Measurements from ENCODE around the gene CFAP74. TPM values are rescaled to one million over a fixed set of nuclear protein-coding genes. Genes with fewer than 3 reads are reported as not detected.

Gene CFAP74
- total RNA-seq, 1 experiment from 2014 or later: not detected

DNA sequence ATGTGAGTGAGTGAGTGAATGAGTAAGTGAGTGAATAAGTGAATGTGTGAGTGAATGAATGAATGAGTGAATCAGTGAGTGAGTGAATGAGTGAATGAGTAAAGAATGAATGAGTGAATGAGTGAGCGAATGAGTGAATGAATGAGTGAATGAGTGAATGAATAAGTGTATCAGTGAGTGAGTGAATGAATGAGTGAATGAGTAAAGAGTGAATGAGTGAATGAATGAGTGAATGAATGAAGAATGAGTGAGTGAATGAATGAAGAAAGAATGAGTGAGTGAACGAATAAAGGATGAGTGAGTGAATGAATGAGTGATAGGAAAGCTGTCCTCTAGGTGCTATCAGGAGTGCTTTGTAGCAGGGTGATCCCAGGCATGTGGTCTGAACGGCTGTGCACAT lies 35.7 kb downstream of the CFAP74 start:
- BruUV-seq (replicated peaks): no TSS peak
- TF ChIP-seq, protein P1, sequence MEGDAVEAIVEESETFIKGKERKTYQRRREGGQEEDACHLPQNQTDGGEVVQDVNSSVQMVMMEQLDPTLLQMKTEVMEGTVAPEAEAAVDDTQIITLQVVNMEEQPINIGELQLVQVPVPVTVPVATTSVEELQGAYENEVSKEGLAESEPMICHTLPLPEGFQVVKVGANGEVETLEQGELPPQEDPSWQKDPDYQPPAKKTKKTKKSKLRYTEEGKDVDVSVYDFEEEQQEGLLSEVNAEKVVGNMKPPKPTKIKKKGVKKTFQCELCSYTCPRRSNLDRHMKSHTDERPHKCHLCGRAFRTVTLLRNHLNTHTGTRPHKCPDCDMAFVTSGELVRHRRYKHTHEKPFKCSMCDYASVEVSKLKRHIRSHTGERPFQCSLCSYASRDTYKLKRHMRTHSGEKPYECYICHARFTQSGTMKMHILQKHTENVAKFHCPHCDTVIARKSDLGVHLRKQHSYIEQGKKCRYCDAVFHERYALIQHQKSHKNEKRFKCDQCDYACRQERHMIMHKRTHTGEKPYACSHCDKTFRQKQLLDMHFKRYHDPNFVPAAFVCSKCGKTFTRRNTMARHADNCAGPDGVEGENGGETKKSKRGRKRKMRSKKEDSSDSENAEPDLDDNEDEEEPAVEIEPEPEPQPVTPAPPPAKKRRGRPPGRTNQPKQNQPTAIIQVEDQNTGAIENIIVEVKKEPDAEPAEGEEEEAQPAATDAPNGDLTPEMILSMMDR (IDR thresholded peaks at IDR 0.05; ENCODE audit: unreplicated experiment): no peak
- peaks cover 4% of the 10 kb centered on the region for H3K36me3 Mint-ChIP-seq (ENCODE audit: insufficient read depth, unreplicated experiment)
- H3K27me3 Mint-ChIP-seq (ENCODE audit: unreplicated experiment): peaks cover 31% of the 10 kb centered on the region
- H3K4me1 Mint-ChIP-seq (ENCODE audit: low read depth, unreplicated experiment): no peaks in the 10 kb centered on the region
- DNase-seq: no peak
- no peak overlapping the region for H3K27ac Mint-ChIP-seq (ENCODE audit: unreplicated experiment)
- no peak overlapping the region for H3K4me3 Mint-ChIP-seq (ENCODE audit: low read depth, unreplicated experiment)
- CTCF ChIA-PET: no interaction called here
- peaks cover 4% of the 10 kb centered on the region for H3K9me3 Mint-ChIP-seq (ENCODE audit: low read depth, unreplicated experiment)
- intact Hi-C loops (cut with micrococcal nuclease; ENCODE audit: unreplicated experiment): no loop called here

DNA sequence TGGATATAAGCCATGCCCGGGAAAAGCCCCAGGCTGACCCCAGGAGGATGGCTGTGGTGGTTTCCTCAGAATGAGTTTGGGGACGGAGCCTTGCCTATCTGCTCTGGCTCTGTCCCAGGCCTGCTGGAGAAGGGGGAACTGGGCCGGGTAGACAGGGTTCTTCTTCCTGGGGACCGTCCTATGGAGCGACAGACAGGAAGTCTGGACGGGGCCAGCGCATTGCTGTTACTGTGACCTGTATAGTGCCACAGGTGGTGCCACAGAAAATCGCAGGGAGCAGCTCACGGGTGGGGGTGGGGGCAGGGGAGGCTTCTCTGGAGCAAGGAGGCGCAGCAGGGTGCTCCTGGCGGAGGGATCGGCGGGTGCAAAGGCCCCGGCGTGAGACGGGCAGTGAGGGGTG lies 36.4 kb downstream of the CFAP74 start:
- no peak overlapping the region for H3K27ac Mint-ChIP-seq (ENCODE audit: unreplicated experiment)
- CTCF ChIA-PET: no interaction called here
- H3K9me3 Mint-ChIP-seq (ENCODE audit: low read depth, unreplicated experiment): peaks cover 4% of the 10 kb centered on the region
- no peak for DNase-seq
- no peak overlapping the region for H3K4me3 Mint-ChIP-seq (ENCODE audit: low read depth, unreplicated experiment)
- no TSS peak for BruUV-seq (replicated peaks)
- H3K36me3 Mint-ChIP-seq (ENCODE audit: insufficient read depth, unreplicated experiment): peaks cover 4% of the 10 kb centered on the region
- TF ChIP-seq, protein P1 (IDR thresholded peaks at IDR 0.05; ENCODE audit: unreplicated experiment): no peak
- H3K27me3 Mint-ChIP-seq (ENCODE audit: unreplicated experiment): peaks cover 38% of the 10 kb centered on the region
- intact Hi-C loops (cut with micrococcal nuclease; ENCODE audit: unreplicated experiment): no loop called here
- no peaks in the 10 kb centered on the region for H3K4me1 Mint-ChIP-seq (ENCODE audit: low read depth, unreplicated experiment)

DNA sequence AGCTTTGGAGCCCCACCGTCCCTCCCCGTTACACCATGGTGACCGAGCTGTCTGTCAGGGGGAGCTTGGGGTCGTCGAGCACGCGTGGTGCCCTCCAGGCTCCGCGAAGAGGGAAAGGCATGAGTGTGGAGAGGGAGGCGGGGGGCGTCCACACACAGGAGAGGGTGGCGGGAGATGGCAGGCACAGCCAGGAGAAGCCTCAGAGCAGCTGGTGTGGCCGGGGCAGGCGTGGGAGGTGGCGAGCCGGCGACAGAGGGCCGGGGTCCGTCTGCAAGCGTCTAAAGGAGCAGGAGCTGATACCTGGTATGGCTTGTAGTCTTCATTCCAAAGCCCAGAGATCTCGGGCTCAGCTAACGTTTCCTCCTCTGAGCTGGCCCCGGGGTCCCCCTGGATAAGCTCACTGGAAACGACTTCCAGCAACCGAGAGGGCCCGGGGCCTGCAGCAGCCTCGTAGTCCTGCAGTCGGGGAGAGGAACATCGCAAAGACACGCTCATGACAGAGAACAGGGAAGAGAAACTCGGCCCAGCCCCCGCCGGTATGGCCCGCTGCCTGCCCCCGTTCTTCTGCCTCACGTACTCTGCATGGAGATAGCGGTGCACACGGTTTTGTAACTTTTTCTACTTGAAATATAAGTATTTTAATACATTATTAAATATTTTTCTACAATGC lies 37.4 kb downstream of the CFAP74 start:
- H3K4me3 Mint-ChIP-seq (ENCODE audit: low read depth, unreplicated experiment): no peak overlapping the region

DNA sequence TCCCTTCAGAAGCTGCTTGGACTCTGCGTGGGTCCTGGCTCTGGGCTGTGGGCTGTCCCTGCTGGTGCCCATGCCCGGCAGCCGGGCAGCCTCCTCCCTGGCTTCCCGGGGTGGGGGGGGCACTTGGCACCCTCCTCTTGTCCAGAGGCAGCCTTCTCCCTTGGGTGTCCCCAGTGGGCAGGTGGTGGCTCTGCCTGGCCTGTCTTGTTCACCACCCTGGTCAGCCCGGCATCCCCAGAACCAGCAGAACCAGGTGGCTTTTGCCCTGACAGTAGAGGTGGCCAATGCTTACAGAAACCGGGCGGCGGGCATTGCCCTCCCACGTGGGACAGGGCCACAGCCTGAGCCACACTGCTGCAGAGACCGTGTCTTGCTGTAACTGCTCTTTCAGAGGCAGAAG lies 38.0 kb downstream of the CFAP74 start:
- no TSS peak for BruUV-seq (replicated peaks)
- Mint-ChIP-seq H3K4me1 (ENCODE audit: low read depth, unreplicated experiment) (peaks cover 5% of the 10 kb centered on the region), H3K36me3 (ENCODE audit: insufficient read depth, unreplicated experiment) (peaks cover 4% of the 10 kb centered on the region), H3K9me3 (ENCODE audit: low read depth, unreplicated experiment) (peaks cover 4% of the 10 kb centered on the region), H3K4me3 (ENCODE audit: low read depth, unreplicated experiment) (no peak overlapping the region), H3K27me3 (ENCODE audit: unreplicated experiment) (peaks cover 54% of the 10 kb centered on the region), H3K27ac (ENCODE audit: unreplicated experiment) (no peak overlapping the region)
- no peak for DNase-seq
- intact Hi-C loops (cut with micrococcal nuclease; ENCODE audit: unreplicated experiment): no loop called here
- CTCF ChIA-PET: no interaction called here
- TF ChIP-seq, protein P1 (IDR thresholded peaks at IDR 0.05; ENCODE audit: unreplicated experiment): no peak

More for the DNA sequence above, 37.4 kb downstream of the CFAP74 start:
- DNase-seq: no peak
- intact Hi-C loops (cut with micrococcal nuclease; ENCODE audit: unreplicated experiment): no loop called here
- no TSS peak for BruUV-seq (replicated peaks)
- Mint-ChIP-seq H3K27ac (ENCODE audit: unreplicated experiment) (no peak overlapping the region), H3K9me3 (ENCODE audit: low read depth, unreplicated experiment) (peaks cover 4% of the 10 kb centered on the region), H3K27me3 (ENCODE audit: unreplicated experiment) (peaks cover 47% of the 10 kb centered on the region), H3K4me1 (ENCODE audit: low read depth, unreplicated experiment) (no peaks in the 10 kb centered on the region), H3K36me3 (ENCODE audit: insufficient read depth, unreplicated experiment) (peaks cover 4% of the 10 kb centered on the region)
- TF ChIP-seq, protein P1 (IDR thresholded peaks at IDR 0.05; ENCODE audit: unreplicated experiment): no peak
- CTCF ChIA-PET: no interaction called here

Measured in Calu3 (cell line).